ENCODE data around the gene RRAS.

- TF ChIP-seq CTCF (IDR thresholded peaks at IDR 0.05) (no peak), POLR2A (IDR thresholded peaks at IDR 0.05) (no peak)
These were observed 42.3 kb downstream of the RRAS start for GRCh38 chr19:49597703-49597974.

All from right lobe of liver (tissue), 4 donors.